Natural killer cell (primary cell): ENCODE results near the gene PDE11A. TPM values are rescaled to one million over a fixed set of nuclear protein-coding genes. Genes with fewer than 3 reads are reported as not detected.

Source experiments
- ATAC-seq, 3 donors: fragments of 150-1000 bp in 2 of 3; fragments of 200-7000 bp in 1 of 3; cut with Tn5 transposase; 1 replicate in 1 of 3; 2 replicates in 2 of 3; pipeline ENCODE4 v1.10.0; 2021; ENCODE audit warnings: mild to moderate bottlenecking in 2 of 3, moderate library complexity in 2 of 3
- DNase-seq, 2 donors: peaks; one replicate each; pipeline versions ENCODE4 v3.0.0 to v3.0.0-alpha.2; 2013 to 2021; ENCODE audit warnings: mixed read lengths in 1 of 2
- H3K27ac ChIP-seq: one replicate; pipeline ENCODE4 v1.5.1; 2013; ENCODE audit warnings: mild to moderate bottlenecking, low read length
- H3K27me3 ChIP-seq: one replicate; pipeline ENCODE4 v1.6.1; 2013; ENCODE audit warnings: low read length; ENCODE audit not compliant: control insufficient read depth, insufficient read depth
- H3K36me3 ChIP-seq: one replicate; pipeline ENCODE4 v1.6.1; 2013; ENCODE audit warnings: low read length; ENCODE audit not compliant: control insufficient read depth, insufficient read depth
- H3K4me1 ChIP-seq: one replicate; pipeline ENCODE4 v1.6.1; 2013; ENCODE audit warnings: low read length; ENCODE audit not compliant: control insufficient read depth, insufficient read depth
- H3K4me3 ChIP-seq: one replicate; pipeline ENCODE4 v1.5.1; 2013; ENCODE audit warnings: low read length
- H3K9me3 ChIP-seq: one replicate; pipeline ENCODE4 v1.6.1; 2013; ENCODE audit warnings: low read length; ENCODE audit not compliant: control insufficient read depth, insufficient read depth
- H3K27ac Mint-ChIP-seq, 2 donors: one replicate each; pipeline ENCODE4 v1.8.0; 2022; ENCODE audit warnings: mild to moderate bottlenecking in 2 of 2, mixed read lengths in 2 of 2, moderate library complexity in 1 of 2
- H3K27me3 Mint-ChIP-seq, 2 donors: one replicate each; pipeline ENCODE4 v1.8.0; 2022; ENCODE audit warnings: low read depth in 2 of 2, mixed read lengths in 2 of 2
- H3K36me3 Mint-ChIP-seq: one replicate; pipeline ENCODE4 v1.8.0; 2022; ENCODE audit warnings: mixed read lengths
- H3K4me1 Mint-ChIP-seq, 2 donors: one replicate each; pipeline ENCODE4 v1.8.0; 2022; ENCODE audit warnings: mixed read lengths in 2 of 2
- H3K4me3 Mint-ChIP-seq: one replicate; pipeline ENCODE4 v1.8.0; 2022; ENCODE audit warnings: mild to moderate bottlenecking, moderate library complexity, mixed read lengths
- H3K9me3 Mint-ChIP-seq, 2 donors: one replicate each; pipeline ENCODE4 v1.8.0; 2022; ENCODE audit warnings: mixed read lengths in 2 of 2
- CTCF ChIP-seq: fragments of 200-600 bp; IDR thresholded peaks from one replicate; pipeline ENCODE4 v1.8.0; 2022; ENCODE audit warnings: antibody characterized with exemption
- WGBS: methylation state at CpG from one replicate; pipeline ENCODE4 v1.1.7; 2013; ENCODE audit warnings: missing lambda C conversion rate; ENCODE audit not compliant: insufficient coverage; 5-methylcytosine and 5-hydroxymethylcytosine counted together
- intact Hi-C: fragments of 100-400 bp; cut with micrococcal nuclease; formaldehyde crosslinking; loops from one replicate; pipeline ENCODE4 v1.14.2; 2022
- total RNA-seq, 4 donors: library from RNA; stranded (reverse); fragments of 120-200 nt in 1 of 4; gene quantifications; one replicate each; pipeline versions ENCODE4 v1.2.3 to v1.2.4, GENCODE V29; 2013 to 2022

Gene PDE11A
- total RNA-seq, 3 donors from 2014 or later (not counting 1 experiment from before 2014, with no cell fraction given) = not detected

- Mint-ChIP-seq H3K27me3 (peaks cover 23 to 24% of the 10 kb centered on the region in 2 donors), H3K36me3 (no peaks in the 10 kb centered on the region), H3K9me3 (no peaks in the 10 kb centered on the region), H3K27ac (no peak overlapping the region), H3K4me1 (no peaks in the 10 kb centered on the region), H3K4me3 (no peak overlapping the region)
- Histone ChIP-seq H3K36me3 (no peaks in the 10 kb centered on the region), H3K27ac (no peak overlapping the region), H3K4me3 (no peak overlapping the region), H3K4me1 (no peaks in the 10 kb centered on the region), H3K9me3 (no peaks in the 10 kb centered on the region), H3K27me3 (peaks cover 2% of the 10 kb centered on the region)
- ATAC-seq (no peak), DNase-seq (no peak)
- no peak for TF ChIP-seq CTCF
- 85% methylated on average over 6 of the region's 6 CpGs for WGBS
- intact Hi-C loops = loop anchor here (10.0 kb wide), 1 partner anchor 347 kb away; the partner anchor contains the start of gene NFE2L2
Measured at GRCh38 chr2:177611310-177611886, 461.2 kb downstream of the PDE11A start.

GRCh38 chr2:177610813-177611212 is 461.8 kb downstream of the PDE11A start:
- TF ChIP-seq CTCF = no peak
- Histone ChIP-seq H3K27me3 (no peaks in the 10 kb centered on the region), H3K9me3 (no peaks in the 10 kb centered on the region), H3K4me3 (no peak overlapping the region), H3K27ac (no peak overlapping the region), H3K36me3 (no peaks in the 10 kb centered on the region), H3K4me1 (no peaks in the 10 kb centered on the region)
- ATAC-seq (no peak), DNase-seq (no peak)
- 93% methylated on average over 1 of the region's 1 CpG for WGBS
- H3K27me3 Mint-ChIP-seq = peaks cover 18 to 22% of the 10 kb centered on the region in 2 donors
- no peaks in the 10 kb centered on the region for H3K4me1 Mint-ChIP-seq
- no peaks in the 10 kb centered on the region for H3K9me3 Mint-ChIP-seq
- H3K27ac Mint-ChIP-seq = no peak overlapping the region
- intact Hi-C loops = loop anchor here (10.0 kb wide), 1 partner anchor 346 kb away; the partner anchor contains the start of gene NFE2L2
- H3K36me3 Mint-ChIP-seq = no peaks in the 10 kb centered on the region
- no peak overlapping the region for H3K4me3 Mint-ChIP-seq

- H3K27ac Mint-ChIP-seq = no peak overlapping the region
- TF ChIP-seq CTCF = no peak
- no peaks in the 10 kb centered on the region for H3K9me3 ChIP-seq
- H3K27me3 ChIP-seq = no peaks in the 10 kb centered on the region
- H3K9me3 Mint-ChIP-seq = no peaks in the 10 kb centered on the region
- H3K4me3 Mint-ChIP-seq = no peak overlapping the region
- no peaks in the 10 kb centered on the region for H3K36me3 Mint-ChIP-seq
- H3K4me3 ChIP-seq = no peak overlapping the region
- H3K27ac ChIP-seq = no peak overlapping the region
- WGBS = 82% methylated on average over 7 of the region's 7 CpGs
- no peaks in the 10 kb centered on the region for H3K4me1 ChIP-seq
- H3K36me3 ChIP-seq = no peaks in the 10 kb centered on the region
- ATAC-seq = no peak
- peaks cover 7 to 20% of the 10 kb centered on the region in 2 donors for H3K27me3 Mint-ChIP-seq
- no peak for DNase-seq
- intact Hi-C loops = no loop called here
- H3K4me1 Mint-ChIP-seq = no peaks in the 10 kb centered on the region
Measured at GRCh38 chr2:177606636-177607035, 465.9 kb downstream of the PDE11A start.
